Right ventricle myocardium inferior (tissue), 1 donor: ENCODE results near the gene DNAJB12. TPM values are rescaled to one million over a fixed set of nuclear protein-coding genes. Genes with fewer than 3 reads are reported as not detected.
"Not testable (repeated sequence)": the region's sequence is repeated elsewhere in the genome, so short reads cannot be mapped to it uniquely, and the experiment has no call there.

Experiments
- ATAC-seq: fragments of 200-7000 bp; cut with Tn5 transposase; one replicate; pipeline ENCODE4 v1.9.1; 2020; ENCODE audit warnings: mild to moderate bottlenecking, moderate library complexity
- DNase-seq: peaks from one replicate; pipeline ENCODE4 v3.0.0; 2021; ENCODE audit errors: missing footprints
- intact Hi-C: fragments of 100-400 bp; cut with DNase I; formaldehyde crosslinking; loops from one replicate; pipeline ENCODE4 v1.11.0; 2022
- long read RNA-seq: library from polyadenylated mRNA; unstranded; transcript quantifications from one replicate; pipeline ENCODE4 v2.0.0, GENCODE V29; 2021
- total RNA-seq: library from RNA; stranded (reverse); fragmentation: NEBNext Ultra II Directional; extraction: Animal tissue kit (Norgen Biotek cat#: 25700); gene quantifications from one replicate; pipeline ENCODE4 v1.2.1, GENCODE V29; 2021
- donor health status: DM: no; HTN: yes; CAD: no; lungs with severe emphysema.

The DNAJB12 gene
- 25.6 TPM for total RNA-seq
- long read RNA-seq, full-length matches to known transcripts = 39 of 61 reads
- long read RNA-seq, partial matches to known transcripts = 2 of 61 reads
- long read RNA-seq, other reads (novel, unspliced or antisense) = 20 of 61 reads

DNA sequence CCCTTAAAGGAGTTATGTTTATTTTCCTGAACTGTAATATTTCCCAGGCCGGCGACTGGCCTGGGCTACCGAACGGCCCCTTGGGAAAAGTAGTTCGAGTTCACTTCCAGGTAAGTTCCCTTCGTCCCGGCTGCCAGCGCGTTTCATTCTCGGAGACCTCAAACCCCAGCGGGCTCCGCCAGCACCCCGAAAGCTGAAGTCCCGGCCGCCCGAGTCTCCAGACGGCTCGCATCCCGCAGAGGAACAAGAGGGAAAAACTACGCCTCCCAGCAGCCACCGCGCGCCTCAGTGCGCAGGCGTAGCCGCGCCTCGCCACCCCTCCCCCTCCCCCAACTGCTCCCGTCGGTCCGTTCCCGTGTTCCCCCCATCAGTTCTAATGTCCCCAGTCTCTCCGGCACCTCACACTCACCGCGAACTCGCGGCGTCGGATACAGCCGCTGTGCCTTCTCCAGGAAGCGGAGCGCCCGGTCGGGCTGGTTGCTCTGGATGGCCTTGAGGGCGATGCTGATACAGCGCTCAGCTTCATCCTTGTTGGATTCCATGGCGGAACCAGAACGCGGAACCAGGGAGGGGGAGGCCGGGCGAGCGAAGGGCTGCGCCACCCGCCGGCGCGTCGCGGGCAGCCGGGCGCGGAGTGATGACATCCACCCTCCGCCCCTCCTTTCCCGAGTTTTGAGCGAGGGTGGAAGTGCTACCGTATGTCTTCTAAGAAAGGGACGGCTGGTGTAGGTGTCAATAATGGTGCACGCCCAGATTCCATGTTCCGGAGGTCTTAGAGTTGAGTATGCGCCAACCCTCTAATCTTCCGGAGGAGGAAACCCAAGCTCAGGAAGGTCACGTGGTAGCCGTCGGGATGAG is at the start of gene DNAJB12:
Gene DNAJB12 (minus strand): TSS at position 564 of the 858 bp plus-strand sequence. CDS start 22 bp downstream, at position 542.
- ATAC-seq (peak; percentile 94), DNase-seq (peak; percentile 94)
- intact Hi-C loops = no loop called here

DNA sequence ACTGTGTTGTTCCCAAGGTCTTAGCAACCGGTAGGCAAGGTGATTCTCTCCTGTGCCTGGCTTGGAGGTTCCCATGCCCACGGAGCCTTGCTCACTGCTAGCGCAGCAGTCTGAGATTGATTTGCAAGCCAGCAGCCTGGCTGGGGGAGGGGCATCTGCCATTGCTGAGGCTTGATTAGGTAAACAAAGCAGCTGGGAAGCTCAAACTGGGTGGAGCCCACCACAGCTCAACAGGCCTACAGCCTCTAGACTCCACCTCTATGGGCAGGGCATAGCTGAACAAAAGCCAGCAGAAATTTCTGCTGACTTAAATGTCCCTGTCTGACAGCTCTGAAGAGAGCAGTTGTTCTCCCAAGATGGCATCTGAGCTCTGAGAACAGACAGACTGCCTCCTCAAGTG is 40.9 kb upstream of the DNAJB12 start:
- DNase-seq, ATAC-seq, intact Hi-C loops: not testable (repeated sequence)

DNA sequence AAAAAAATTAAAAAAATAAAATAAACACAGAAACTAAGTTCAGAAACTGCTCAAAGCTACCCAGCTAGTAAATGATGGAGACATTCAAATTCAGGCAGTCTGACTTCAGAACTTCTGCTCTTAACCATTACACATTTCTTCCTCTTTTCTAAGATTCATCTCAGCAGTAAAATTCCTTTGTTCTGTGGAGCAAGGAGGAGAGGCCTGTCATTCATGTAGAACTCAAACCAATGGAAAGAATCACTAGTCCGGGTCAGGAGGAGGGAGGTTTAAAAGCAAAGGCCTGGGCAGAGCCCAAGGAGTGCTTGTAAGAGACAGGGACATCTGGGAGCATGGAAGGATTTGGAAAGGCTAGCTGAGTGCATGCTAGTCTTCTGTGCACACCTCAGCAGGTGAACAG is 37.9 kb upstream of the DNAJB12 start:
- intact Hi-C loops = no loop called here
- ATAC-seq (no peak), DNase-seq (no peak)

DNA sequence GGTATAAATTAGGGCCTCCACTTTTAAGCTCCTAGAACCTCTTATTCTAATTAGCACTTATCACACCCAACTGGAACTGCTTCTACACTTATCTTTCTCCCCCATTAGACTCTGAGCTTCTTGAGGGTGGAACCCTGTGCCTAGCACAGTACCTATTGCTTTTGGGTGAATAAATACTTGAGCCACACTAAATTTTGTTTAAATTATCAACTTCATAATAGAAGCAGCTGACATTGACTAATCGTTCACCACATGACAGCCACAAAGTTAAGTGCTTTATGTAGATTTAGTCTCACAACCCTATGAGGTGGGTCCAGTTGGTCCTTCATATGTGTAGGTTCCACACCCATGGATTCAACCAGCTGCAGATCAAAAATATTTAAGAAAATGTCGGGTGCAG is 36.0 kb upstream of the DNAJB12 start:
- intact Hi-C loops = no loop called here
- ATAC-seq = no peak

DNA sequence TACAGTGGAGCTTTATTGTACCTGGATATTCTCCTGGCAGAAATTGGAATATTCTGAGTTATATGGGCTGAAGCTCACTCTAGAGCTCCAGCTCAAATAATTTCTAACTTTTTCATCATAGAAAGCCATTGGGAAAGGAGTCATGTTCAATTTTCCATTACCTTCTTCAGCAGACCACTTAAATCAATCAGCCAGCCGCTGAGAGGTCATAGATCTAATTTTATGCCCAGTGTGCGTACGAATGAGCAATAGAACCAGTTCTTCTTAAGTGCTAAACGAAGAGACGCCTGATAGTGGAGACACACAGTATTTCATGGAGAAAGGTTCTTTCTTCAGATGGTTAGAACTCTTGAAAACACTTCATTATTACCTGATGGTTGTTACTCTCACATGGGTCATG is 35.0 kb upstream of the DNAJB12 start:
- intact Hi-C loops = no loop called here
- no peak for ATAC-seq
- DNase-seq = no peak

More for the DNA sequence above, 36.0 kb upstream of the DNAJB12 start:
- no peak for DNase-seq

DNA sequence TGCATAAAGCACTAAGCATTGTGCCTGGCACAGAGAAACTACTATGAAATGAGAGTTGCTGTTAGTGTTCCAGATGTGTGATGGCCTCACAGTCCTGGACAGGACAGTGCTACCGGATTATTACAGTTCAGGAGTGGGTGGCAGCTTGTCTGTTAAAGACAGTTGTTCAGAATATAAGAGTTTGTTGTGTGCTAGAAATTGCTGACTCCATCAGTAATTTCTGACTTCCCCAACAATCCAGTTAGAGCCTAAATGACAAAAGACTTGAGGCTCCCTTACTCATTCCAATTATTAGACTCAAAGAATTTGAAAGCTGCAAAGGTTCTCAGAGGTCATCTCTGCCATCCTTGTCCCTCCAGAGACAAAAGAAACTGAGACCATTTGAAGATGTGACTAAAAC is 34.3 kb upstream of the DNAJB12 start:
- ATAC-seq (no peak), DNase-seq (no peak)
- intact Hi-C loops = no loop called here

DNA sequence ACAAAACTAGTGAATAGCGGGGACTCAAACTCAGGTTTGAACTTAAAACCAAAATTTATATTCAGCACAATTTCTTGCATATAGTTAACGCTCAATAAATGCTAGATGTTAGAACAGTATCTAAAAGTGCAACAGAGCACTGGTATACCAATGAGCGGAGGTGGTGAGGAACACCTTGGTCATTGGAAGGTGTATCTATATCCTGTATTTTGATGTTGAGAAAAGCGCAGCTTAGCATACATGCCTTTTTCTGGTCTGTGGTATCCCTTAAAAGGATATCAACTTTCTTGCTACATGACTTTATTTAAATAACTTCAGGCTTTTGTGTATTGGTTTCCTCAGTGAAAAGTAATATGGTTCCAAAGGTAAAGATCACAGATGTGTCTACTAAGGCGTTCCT is 33.3 kb upstream of the DNAJB12 start:
- intact Hi-C loops = no loop called here
- DNase-seq (no peak), ATAC-seq (no peak)

DNA sequence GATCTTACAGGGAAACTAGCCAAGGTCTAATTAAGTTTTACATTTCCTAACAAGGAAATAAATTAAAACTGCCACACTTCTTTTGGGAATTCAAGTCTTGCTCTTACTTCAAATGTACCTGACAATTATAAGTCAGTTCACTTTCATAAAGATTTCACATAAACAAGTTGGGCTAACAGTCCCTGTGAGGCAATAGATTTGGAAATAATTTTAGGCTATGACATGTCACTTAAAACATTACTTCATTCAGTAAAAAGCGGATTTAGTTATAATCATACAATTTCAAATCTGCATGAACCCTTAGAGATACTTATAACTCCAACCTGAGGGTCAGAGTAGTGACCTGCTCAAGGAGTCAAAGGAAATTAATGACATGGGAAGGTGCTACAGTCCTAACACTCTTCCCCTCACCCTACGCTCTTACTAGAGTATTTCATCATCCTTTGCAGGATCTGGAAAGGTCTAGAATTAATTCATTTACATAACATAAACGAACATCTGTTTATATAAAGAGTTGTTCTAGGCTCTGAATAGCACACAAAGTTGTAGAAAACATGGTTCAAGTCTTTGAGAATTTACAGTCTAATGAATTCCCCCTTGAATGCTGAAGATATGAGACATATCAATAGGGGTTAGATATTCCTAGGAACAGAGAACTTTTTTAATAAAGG is 32.3 kb upstream of the DNAJB12 start:
- no peak for DNase-seq
- intact Hi-C loops = no loop called here
- no peak for ATAC-seq

DNA sequence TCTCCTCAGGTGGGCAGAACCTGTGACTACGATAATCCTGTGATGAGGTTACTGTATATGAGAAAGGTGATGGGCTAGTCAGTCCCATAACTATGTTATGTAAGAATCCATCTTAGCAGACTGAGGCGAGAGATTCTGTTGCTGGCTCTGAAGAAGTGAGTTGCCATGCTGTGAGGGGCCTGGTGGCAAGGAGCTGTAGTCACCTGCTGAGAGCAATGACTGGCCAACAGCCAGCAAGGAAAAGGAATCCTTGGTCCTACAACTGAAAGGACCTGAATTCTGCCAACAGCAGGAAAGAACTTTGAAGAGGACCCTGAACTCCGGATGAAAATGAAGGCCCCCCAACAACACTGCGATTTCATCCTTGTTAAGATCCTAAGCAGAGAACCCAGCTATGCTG is 31.0 kb upstream of the DNAJB12 start:
- ATAC-seq (no peak), DNase-seq (no peak)
- intact Hi-C loops = no loop called here

DNA sequence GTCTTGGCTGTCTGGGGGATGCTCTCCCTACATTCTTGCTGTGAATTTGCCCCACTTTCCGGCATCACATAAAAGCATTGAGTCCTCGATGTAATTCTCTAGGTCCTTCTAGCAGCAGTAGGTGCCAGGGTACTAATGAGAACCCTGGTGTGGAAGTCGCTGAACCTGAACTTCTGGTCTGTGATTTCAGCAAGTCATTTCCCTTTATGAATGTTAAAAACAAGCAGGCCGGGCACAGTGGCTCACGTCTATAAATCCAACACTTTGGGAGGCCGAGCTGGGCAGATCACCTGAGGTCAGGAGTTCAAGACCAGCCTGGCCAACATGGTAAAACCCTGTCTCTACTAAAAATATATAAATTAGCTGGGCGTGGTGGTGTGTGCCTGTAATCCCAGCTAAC is 30.3 kb upstream of the DNAJB12 start:
- ATAC-seq, intact Hi-C loops: not testable (repeated sequence)
- peak; percentile 71 for DNase-seq

DNA sequence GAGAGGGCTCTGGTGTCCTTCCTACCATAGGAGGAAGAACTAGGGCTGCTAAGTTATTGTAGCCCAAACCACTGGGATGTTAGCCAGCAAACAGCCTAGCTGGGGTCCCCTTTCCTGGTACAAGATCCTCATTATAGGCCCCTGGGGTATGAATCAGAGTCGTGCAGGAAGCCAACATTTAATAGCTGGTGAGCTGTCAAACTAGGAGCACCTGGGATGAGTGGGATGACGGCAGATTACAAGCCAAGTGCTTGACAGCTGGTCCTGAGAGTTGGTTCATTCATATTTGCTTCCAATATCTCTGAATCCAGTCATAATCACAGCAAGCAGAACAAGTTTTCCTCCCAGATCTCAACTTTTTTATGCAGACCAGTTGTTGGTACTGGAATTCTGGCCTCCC is 25.1 kb upstream of the DNAJB12 start:
- ATAC-seq = no peak
- no peak for DNase-seq
- intact Hi-C loops = no loop called here

DNA sequence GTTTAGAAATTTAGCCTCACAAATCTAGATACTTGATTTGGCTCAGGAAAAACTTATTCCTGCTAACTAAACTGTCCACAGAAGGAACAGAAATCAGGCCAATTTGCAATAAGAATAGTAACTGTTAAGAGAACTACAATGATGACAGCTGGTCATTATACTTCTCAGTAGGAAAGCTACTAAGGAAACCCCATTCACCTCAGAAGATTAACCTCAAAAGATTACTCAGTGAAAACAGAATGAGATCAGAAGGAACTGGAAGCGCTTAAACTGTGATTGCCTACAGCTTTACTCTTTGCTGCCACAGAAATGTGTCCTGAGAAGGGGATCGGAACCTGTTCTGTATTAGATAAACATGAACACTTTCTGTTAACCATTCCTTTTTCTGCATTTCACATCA is 24.3 kb upstream of the DNAJB12 start:
- intact Hi-C loops = no loop called here
- DNase-seq (no peak), ATAC-seq (no peak)

DNA sequence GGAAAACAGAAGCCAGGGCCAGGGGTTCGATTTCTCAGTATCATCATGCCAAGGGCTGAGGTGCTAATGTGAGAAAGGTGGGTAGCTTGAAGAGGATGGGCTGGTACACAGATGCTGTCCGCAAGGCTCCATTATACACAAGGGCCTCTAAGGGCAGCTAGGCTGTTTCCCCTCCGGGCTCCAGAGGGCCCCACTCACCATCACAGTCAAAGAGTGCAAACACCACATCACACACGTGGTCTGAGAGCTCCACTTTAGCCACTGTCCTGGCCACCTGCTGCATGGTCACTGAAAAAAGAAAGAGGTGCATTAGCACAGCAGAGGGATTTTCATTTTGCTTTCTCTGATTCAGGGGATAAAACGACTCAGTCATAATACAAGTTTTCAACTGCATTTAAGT is 20.9 kb upstream of the DNAJB12 start:
- DNase-seq (no peak), ATAC-seq (no peak)
- intact Hi-C loops = no loop called here

DNA sequence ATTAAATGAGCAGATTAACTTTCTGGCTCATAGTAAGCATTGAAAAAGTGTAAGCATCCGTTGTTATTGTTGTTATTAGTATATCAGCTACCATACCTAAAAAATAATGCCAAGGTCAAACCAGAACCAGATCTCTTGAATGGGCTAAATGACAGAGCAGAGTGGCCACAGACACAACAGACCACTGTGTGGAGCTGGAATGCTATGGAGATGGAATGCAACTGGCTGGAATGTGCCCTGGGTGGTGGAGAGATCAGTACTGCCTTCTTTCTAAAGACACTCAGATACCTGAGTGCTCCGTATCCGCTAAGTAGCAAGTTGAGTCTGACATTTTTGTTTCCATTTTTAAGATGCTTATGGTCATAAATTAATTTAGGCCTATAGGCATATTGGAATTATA is 20.5 kb upstream of the DNAJB12 start:
- intact Hi-C loops = no loop called here
- ATAC-seq (no peak), DNase-seq (no peak)

DNA sequence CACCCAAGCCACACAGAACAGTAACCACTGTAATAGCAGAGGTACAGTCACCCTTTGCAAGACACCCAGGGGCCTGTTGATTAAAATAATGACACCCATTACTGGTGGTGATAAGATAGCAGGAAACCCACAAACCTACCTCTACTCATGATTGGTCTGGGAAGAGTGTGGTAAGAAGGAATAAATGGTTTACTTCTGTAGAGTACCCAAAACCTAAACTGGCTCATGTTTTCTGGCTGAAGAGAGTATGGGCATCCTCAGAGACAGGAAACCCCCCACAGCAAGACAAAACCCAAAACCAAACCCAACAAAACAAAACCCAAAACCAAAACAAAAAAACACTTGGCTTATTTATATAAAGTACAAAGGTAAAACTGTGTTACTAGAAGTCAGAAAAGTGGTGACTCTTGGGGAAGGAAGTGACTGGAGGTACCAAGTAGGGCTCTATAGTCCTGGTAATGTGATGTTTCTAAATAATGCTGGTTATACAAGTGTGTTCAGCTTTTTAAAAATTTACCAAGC is 15.5 kb upstream of the DNAJB12 start:
- ATAC-seq (no peak), DNase-seq (no peak)
- intact Hi-C loops = no loop called here

DNA sequence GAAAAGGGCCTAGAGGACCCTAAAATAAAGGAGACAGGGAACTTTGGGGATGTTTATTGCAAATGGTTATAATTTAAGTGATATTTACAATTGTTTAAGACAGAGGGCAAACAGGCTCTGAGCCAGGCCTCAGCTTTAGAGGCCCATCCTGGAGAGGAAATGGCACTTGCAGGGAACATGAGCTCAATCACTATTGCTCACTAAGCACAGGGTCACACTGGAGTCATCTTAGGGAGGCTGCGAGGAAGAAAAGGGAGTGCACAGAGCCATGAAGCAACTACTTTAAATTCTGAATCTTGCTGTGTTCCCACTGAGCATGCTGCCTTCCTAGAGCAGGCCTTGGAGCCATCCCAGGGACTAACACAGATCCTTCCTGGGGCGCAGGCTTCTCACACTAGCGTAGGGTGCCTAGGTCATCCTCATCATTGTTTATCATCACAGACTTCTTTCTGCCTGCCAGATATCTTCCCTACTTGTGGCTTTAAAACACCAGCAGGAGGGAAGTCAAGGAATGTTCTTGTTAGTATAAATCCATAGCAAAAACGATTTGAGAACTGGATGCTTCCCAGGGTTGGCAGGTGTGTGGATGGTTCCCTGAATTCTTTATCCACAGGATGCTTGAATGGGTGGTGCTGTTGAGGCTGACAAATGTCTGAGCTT is 12.7 kb upstream of the DNAJB12 start:
- ATAC-seq = no peak
- DNase-seq = no peak
- intact Hi-C loops = loop anchor here (10.0 kb wide), 1 partner anchor 797 kb away; the partner anchor contains the start of genes ECD and FAM149B1

DNA sequence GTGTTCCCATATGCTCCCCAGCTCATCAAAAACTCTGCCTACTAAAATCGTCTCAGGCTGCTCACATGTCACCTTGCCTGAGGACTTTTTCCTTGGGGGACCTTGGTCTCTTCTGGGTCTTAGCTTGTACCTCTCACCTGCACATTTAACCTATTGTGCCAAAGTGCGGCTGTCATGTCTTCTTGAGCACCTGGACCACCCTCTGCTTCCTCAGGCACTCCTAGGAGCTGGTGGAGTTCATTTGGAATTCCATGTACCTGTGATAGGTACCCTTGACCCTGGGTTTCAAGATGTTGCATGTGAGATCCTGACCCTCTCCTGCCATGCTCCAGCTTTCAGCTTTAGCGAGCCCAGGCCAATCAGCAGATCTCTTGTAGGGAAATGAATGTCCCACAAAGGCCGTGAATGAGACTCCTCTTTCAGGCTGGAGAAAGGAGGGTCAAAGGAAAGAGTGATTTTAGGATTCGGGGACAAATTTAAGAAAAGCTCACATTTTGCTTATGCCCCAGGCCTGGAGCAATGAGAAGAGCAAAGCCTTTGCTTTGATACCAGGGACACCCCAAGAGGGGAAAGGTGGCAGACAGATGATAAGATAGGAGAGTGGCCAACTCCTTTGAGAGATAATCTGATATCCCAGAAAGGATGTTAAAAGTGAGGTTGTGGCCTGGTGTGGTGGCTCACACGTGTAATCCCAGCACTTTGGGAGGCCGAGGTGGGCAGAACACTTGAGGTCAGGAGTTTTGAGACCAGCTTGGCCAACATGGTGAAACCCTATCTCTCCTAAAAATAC is 10.6 kb upstream of the DNAJB12 start:
- no peak for DNase-seq
- intact Hi-C loops = loop anchor here (10.0 kb wide), 1 partner anchor 800 kb away; the partner anchor contains the start of genes ECD and FAM149B1
- no peak for ATAC-seq

DNA sequence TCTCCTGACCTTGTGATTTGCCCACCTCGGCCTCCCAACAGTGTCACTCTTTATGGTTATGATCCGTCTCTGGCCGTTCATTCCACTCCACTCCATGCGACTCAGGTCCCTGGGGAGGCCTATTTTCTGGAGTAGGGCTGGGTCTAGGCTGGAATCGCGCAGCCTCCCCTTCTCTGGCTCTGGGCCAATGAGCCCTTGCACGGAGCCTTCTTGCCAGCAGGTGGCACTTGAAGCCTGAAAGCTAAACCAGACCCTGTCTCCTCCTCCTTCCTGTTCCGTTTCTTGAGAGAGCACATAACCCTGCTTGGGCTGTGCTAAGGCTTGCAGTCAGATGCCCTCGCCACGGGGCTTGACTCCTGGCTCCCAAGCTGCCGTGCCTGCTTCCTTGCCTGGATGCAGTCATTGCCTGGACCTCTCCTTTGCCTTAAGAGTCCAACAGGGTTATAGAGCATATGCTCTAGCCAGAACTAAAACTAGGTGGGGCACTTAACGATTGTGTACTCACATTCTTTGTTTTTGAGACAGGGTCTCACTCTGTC is 9.6 kb upstream of the DNAJB12 start:
- ATAC-seq (peak; percentile 96), DNase-seq (peak; percentile 92)
- intact Hi-C loops = loop anchor here (1.0 to 10.0 kb wide), 3 partner anchors 470 to 800 kb away; partner anchors contain the start of genes ECD and FAM149B1
